ENCODE results near the gene RHOBTB3. TPM values are rescaled to one million over a fixed set of nuclear protein-coding genes. Genes with fewer than 3 reads are reported as not detected.
A peak's percentile ranks its signal among the peaks of the same experiment; 100 is the strongest.
"Not testable (repeated sequence)": the region's sequence is repeated elsewhere in the genome, so short reads cannot be mapped to it uniquely, and the experiment has no call there.

Gene RHOBTB3
- total and polyA plus RNA-seq, 2 donors (not counting 1 experiment from before 2014, with no cell fraction given): 337 to 338 TPM

DNA sequence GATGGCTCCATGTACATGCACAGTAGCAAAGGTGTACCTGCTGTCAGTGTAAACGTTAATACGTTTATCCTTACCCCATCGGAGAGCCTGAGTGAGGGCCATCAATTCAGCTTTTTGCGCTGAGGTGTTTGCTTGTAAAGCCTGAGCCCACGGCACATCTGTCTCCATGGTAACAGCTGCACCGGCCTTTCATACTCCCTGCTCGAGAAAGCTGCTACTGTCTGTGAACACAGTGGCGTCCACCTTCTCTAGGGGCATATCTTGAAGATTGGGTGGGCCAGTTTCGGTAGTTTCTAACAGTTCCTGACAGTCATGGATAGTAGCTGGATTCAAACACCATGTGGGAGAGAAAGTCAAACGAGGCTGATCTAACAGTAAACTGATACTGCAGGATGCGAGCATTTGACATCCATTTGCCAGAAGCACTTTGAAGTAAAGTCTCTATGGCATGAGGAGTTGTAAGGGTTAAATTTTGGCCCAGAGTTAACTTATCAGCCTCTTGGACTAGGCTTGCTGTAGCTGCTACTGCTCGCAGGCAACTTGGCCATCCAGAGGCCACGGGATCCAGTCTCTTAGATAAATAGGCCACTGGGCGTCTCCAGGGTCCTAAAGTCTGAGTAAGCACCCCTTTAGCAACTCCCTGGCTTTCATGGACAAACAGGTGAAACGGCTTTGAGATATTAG is 21.0 kb upstream of the RHOBTB3 start:
- Histone ChIP-seq H3K4me1 (ENCODE audit: control insufficient read depth, extremely low read depth, insufficient read depth, low read length) (no peaks in the 10 kb centered on the region), H4K20me1 (ENCODE audit: control insufficient read depth, extremely low read depth, insufficient read depth, low read length) (no peaks in the 10 kb centered on the region), H3K4me3 (replicated peaks in 1 of 4; ENCODE audit: control extremely low read depth in 1 of 4, insufficient read depth in 1 of 4, low read depth in 3 of 4, low read length in 4 of 4) (no peak overlapping the region), H3K79me2 (ENCODE audit: control insufficient read depth, insufficient read depth, low read length) (no peaks in the 10 kb centered on the region), H3K27ac (ENCODE audit: insufficient read depth, low read length) (no peak overlapping the region), H3K9me3 (ENCODE audit: control insufficient read depth, insufficient read depth, low read depth, low read length) (no peaks in the 10 kb centered on the region), H3K36me3 (ENCODE audit: control insufficient read depth, insufficient read depth, low read length) (no peaks in the 10 kb centered on the region), H3K27me3 (ENCODE audit: control insufficient read depth, insufficient read depth, low read length) (no peaks in the 10 kb centered on the region), H3K9ac (ENCODE audit: insufficient read depth, low read length) (no peak overlapping the region), H2AFZ (ENCODE audit: low read length) (no peak overlapping the region), H3K4me2 (ENCODE audit: extremely low read depth, insufficient read depth, low read length) (no peak overlapping the region)
- peak in 1 of 2 donors; percentile 35 for DNase-seq (ENCODE audit: low read depth in 2 of 2)
- TF ChIP-seq CTCF (conservative IDR thresholded peaks at IDR 0.05 in 1 of 2, IDR thresholded peaks at IDR 0.05 in 1 of 2; ENCODE audit: low read depth in 1 of 2, low read length in 2 of 2) (no peak), EZH2 (IDR thresholded peaks at IDR 0.05; ENCODE audit: low read length, missing control alignments) (no peak)

- DNase-seq (ENCODE audit: low read depth in 2 of 2): peak in 1 of 2 donors; percentile 24
- not testable (repeated sequence) for H3K27me3 ChIP-seq (ENCODE audit: control insufficient read depth, insufficient read depth, low read length); H3K4me2 ChIP-seq (ENCODE audit: extremely low read depth, insufficient read depth, low read length); H3K79me2 ChIP-seq (ENCODE audit: control insufficient read depth, insufficient read depth, low read length); H3K4me3 ChIP-seq (replicated peaks in 1 of 4; ENCODE audit: control extremely low read depth in 1 of 4, insufficient read depth in 1 of 4, low read depth in 3 of 4, low read length in 4 of 4); H3K4me1 ChIP-seq (ENCODE audit: control insufficient read depth, extremely low read depth, insufficient read depth, low read length); H3K9ac ChIP-seq (ENCODE audit: insufficient read depth, low read length); H3K9me3 ChIP-seq (ENCODE audit: control insufficient read depth, insufficient read depth, low read depth, low read length); H3K27ac ChIP-seq (ENCODE audit: insufficient read depth, low read length); H3K36me3 ChIP-seq (ENCODE audit: control insufficient read depth, insufficient read depth, low read length); H4K20me1 ChIP-seq (ENCODE audit: control insufficient read depth, extremely low read depth, insufficient read depth, low read length); H2AFZ ChIP-seq (ENCODE audit: low read length)
Observed at GRCh38 chr5:95710651-95711500, 20.3 kb upstream of the RHOBTB3 start.

- Histone ChIP-seq H3K27me3 (ENCODE audit: control insufficient read depth, insufficient read depth, low read length) (no peaks in the 10 kb centered on the region), H2AFZ (ENCODE audit: low read length) (no peak overlapping the region), H3K4me3 (replicated peaks in 1 of 4; ENCODE audit: control extremely low read depth in 1 of 4, insufficient read depth in 1 of 4, low read depth in 3 of 4, low read length in 4 of 4) (no peak overlapping the region), H3K9me3 (ENCODE audit: control insufficient read depth, insufficient read depth, low read depth, low read length) (no peaks in the 10 kb centered on the region), H4K20me1 (ENCODE audit: control insufficient read depth, extremely low read depth, insufficient read depth, low read length) (no peaks in the 10 kb centered on the region), H3K9ac (ENCODE audit: insufficient read depth, low read length) (no peak overlapping the region), H3K27ac (ENCODE audit: insufficient read depth, low read length) (no peak overlapping the region), H3K36me3 (ENCODE audit: control insufficient read depth, insufficient read depth, low read length) (no peaks in the 10 kb centered on the region), H3K79me2 (ENCODE audit: control insufficient read depth, insufficient read depth, low read length) (no peaks in the 10 kb centered on the region), H3K4me2 (ENCODE audit: extremely low read depth, insufficient read depth, low read length) (no peak overlapping the region), H3K4me1 (ENCODE audit: control insufficient read depth, extremely low read depth, insufficient read depth, low read length) (no peaks in the 10 kb centered on the region)
- TF ChIP-seq EZH2 (IDR thresholded peaks at IDR 0.05; ENCODE audit: low read length, missing control alignments): no peak
- TF ChIP-seq CTCF (conservative IDR thresholded peaks at IDR 0.05 in 1 of 2, IDR thresholded peaks at IDR 0.05 in 1 of 2; ENCODE audit: low read depth in 1 of 2, low read length in 2 of 2): no peak
- peak in 1 of 2 donors; percentile 5 for DNase-seq (ENCODE audit: low read depth in 2 of 2)
Observed at GRCh38 chr5:95711501-95712346, 19.4 kb upstream of the RHOBTB3 start.

All from fibroblast of lung (primary cell).